Thyroid gland (tissue), 4 donors: Measurements from ENCODE around the gene MMEL1.

Source experiments
- POLR2A ChIP-seq, 2 donors: fragments of 450-650 bp; IDR thresholded peaks; one replicate each; pipeline ENCODE4 v1.6.1; 2017; ENCODE audit warnings: antibody characterized with exemption in 2 of 2, mild to moderate bottlenecking in 2 of 2, moderate library complexity in 1 of 2
- TF ChIP-seq, protein P1 (sequence below), 6 experiments: fragments of 200-600 bp in 3 of 6; fragments of 450-650 bp in 3 of 6; sonication (generic) in 3 of 6; IDR thresholded peaks; one replicate each; pipeline ENCODE4 v1.5.1; 2016 to 2019; ENCODE audit warnings: antibody characterized with exemption in 6 of 6, mild to moderate bottlenecking in 2 of 6, inconsistent platforms in 1 of 6, moderate library complexity in 1 of 6

GRCh38 chr1:2563205-2563604 lies 69.6 kb downstream of the MMEL1 start:
- TF ChIP-seq, protein P1, sequence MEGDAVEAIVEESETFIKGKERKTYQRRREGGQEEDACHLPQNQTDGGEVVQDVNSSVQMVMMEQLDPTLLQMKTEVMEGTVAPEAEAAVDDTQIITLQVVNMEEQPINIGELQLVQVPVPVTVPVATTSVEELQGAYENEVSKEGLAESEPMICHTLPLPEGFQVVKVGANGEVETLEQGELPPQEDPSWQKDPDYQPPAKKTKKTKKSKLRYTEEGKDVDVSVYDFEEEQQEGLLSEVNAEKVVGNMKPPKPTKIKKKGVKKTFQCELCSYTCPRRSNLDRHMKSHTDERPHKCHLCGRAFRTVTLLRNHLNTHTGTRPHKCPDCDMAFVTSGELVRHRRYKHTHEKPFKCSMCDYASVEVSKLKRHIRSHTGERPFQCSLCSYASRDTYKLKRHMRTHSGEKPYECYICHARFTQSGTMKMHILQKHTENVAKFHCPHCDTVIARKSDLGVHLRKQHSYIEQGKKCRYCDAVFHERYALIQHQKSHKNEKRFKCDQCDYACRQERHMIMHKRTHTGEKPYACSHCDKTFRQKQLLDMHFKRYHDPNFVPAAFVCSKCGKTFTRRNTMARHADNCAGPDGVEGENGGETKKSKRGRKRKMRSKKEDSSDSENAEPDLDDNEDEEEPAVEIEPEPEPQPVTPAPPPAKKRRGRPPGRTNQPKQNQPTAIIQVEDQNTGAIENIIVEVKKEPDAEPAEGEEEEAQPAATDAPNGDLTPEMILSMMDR (IDR thresholded peaks at IDR 0.05) = no peak
- TF ChIP-seq POLR2A (IDR thresholded peaks at IDR 0.05) = no peak
